ENCODE results near the gene AQP4. TPM values are rescaled to one million over a fixed set of nuclear protein-coding genes. Genes with fewer than 3 reads are reported as not detected.

The AQP4 gene
- total and polyA plus RNA-seq, 2 donors (not counting 3 experiments of a cell fraction or from before 2014, with no cell fraction given), result not detected

- TF ChIP-seq POLR2A (IDR thresholded peaks at IDR 0.05; ENCODE audit: low read depth, low read length) (no peak), EZH2 (IDR thresholded peaks at IDR 0.05; ENCODE audit: borderline replicate concordance, low read depth, low read length, severe bottlenecking) (no peak), GATA2 (IDR thresholded peaks at IDR 0.05; ENCODE audit: insufficient read depth, insufficient read length, low read depth, low read length) (no peak), MYC (IDR thresholded peaks at IDR 0.05; ENCODE audit: low read depth, low read length) (no peak), POLR2AphosphoS5 (IDR thresholded peaks at IDR 0.05; ENCODE audit: insufficient read depth, low read depth, low read length) (no peak), JUN (IDR thresholded peaks at IDR 0.05; ENCODE audit: borderline replicate concordance, insufficient read depth, insufficient read length, low read depth) (no peak), CTCF (IDR thresholded peaks at IDR 0.05; ENCODE audit: extremely low read depth in 1 of 2, insufficient read depth in 1 of 2, low read depth in 1 of 2, low read length in 2 of 2) (no peak), MAX (IDR thresholded peaks at IDR 0.05; ENCODE audit: insufficient read depth, insufficient read length) (no peak), FOS (IDR thresholded peaks at IDR 0.05; ENCODE audit: borderline replicate concordance, insufficient read depth, low read length) (no peak)
- BruUV-seq (replicated peaks), result no TSS peak
- no peaks in the 10 kb centered on the region for H3K4me1 ChIP-seq (ENCODE audit: control insufficient read depth, extremely low read depth, insufficient read depth, low read length)
- no peak overlapping the region for H3K27ac ChIP-seq (ENCODE audit: insufficient read depth, low read depth, low read length)
- no peak for FAIRE-seq
- intact Hi-C loops (cut with micrococcal nuclease), result no loop called here
- H3K27me3 ChIP-seq (ENCODE audit: control insufficient read depth in 2 of 2, insufficient read depth in 2 of 2, low read length in 2 of 2), result no peaks in the 10 kb centered on the region
- H3K36me3 ChIP-seq (ENCODE audit: control insufficient read depth in 2 of 2, extremely low read depth in 1 of 2, insufficient read depth in 2 of 2, low read length in 2 of 2), result no peaks in the 10 kb centered on the region
- CTCF ChIA-PET, result no interaction called here
- no peak overlapping the region for H3K4me2 ChIP-seq (ENCODE audit: insufficient read depth, low read length)
- H2AFZ ChIP-seq (ENCODE audit: low read depth, low read length), result no peak overlapping the region
- no peaks in the 10 kb centered on the region for H3K9me1 ChIP-seq (replicated peaks; ENCODE audit: control insufficient read depth, extremely low read depth, insufficient read depth, low read length)
- no peak for DNase-seq (ENCODE audit: low read depth, low spot score)
- H3K4me3 ChIP-seq (replicated peaks in 1 of 3; ENCODE audit: insufficient read depth in 1 of 3, low read depth in 1 of 3, low read length in 3 of 3), result no peak overlapping the region
- H3K79me2 ChIP-seq (ENCODE audit: control insufficient read depth, insufficient read depth, low read length), result no peaks in the 10 kb centered on the region
- H3K9me3 ChIP-seq (replicated peaks; ENCODE audit: control insufficient read depth, insufficient read depth, low read length), result no peaks in the 10 kb centered on the region
- H4K20me1 ChIP-seq (replicated peaks; ENCODE audit: control insufficient read depth, extremely low read depth, insufficient read depth, low read length), result no peaks in the 10 kb centered on the region
- POLR2A ChIA-PET, result no interaction called here
- dilution Hi-C loops (cut with MboI; ENCODE audit: extremely low pct_ligation_motif_present, low sequenced_read_pairs), result no loop called here
- H3K9ac ChIP-seq (replicated peaks; ENCODE audit: extremely low read depth, insufficient read depth, low read length), result no peak overlapping the region
These were observed 52.5 kb downstream of the AQP4 start for GRCh38 chr18:26813043-26813442.

All from endothelial cell of umbilical vein (primary cell).